Stomach (tissue), 4 donors: ENCODE results near the gene CTXN2.

Experiments used
- CTCF ChIP-seq, 7 experiments: fragments of 450-650 bp in 4 of 7; fragments of 200-600 bp in 3 of 7; sonication (generic) in 3 of 7; IDR thresholded peaks; one replicate each; pipeline ENCODE4 v1.5.1; 2016 to 2019; ENCODE audit warnings: antibody characterized with exemption in 7 of 7, control low read depth in 2 of 7, mild to moderate bottlenecking in 1 of 7
- POLR2A ChIP-seq, 4 donors: fragments of 450-650 bp; IDR thresholded peaks; one replicate each; pipeline ENCODE4 v1.6.1; 2016; ENCODE audit warnings: antibody characterized with exemption in 4 of 4, control low read depth in 2 of 4, mild to moderate bottlenecking in 1 of 4, moderate library complexity in 1 of 4

- TF ChIP-seq POLR2A (IDR thresholded peaks at IDR 0.05) (no peak), CTCF (IDR thresholded peaks at IDR 0.05) (no peak)
These were observed 29.8 kb downstream of the CTXN2 start for GRCh38 chr15:48221261-48221660.
